ENCODE results near the gene PPFIA3.

- TF ChIP-seq CTCF (IDR thresholded peaks at IDR 0.05; ENCODE audit: low read length) = no peak
- TF ChIP-seq EZH2 (optimal IDR thresholded peaks at IDR 0.05; ENCODE audit: low read depth, low read length) = no peak
- no peak for TF ChIP-seq EZH2phosphoT487 (IDR thresholded peaks at IDR 0.05; ENCODE audit: low read length)
Observed at GRCh38 chr19:49141352-49141751, 22.0 kb downstream of the PPFIA3 start.
